Activated CD8-positive, alpha-beta memory T cell treated with anti-CD3 and anti-CD28 coated beads for 24 hours (primary cell): Measurements from ENCODE around the gene FYN.
"Not testable (repeated sequence)": the region's sequence is repeated elsewhere in the genome, so short reads cannot be mapped to it uniquely, and the experiment has no call there.

Experiments used
- DNase-seq: peaks from one replicate; pipeline ENCODE4 v3.0.0-alpha.2; 2020

FYN gene

GRCh38 chr6:111696814-111697213 lies 176.4 kb downstream of the FYN start:
- DNase-seq: no peak

DNA sequence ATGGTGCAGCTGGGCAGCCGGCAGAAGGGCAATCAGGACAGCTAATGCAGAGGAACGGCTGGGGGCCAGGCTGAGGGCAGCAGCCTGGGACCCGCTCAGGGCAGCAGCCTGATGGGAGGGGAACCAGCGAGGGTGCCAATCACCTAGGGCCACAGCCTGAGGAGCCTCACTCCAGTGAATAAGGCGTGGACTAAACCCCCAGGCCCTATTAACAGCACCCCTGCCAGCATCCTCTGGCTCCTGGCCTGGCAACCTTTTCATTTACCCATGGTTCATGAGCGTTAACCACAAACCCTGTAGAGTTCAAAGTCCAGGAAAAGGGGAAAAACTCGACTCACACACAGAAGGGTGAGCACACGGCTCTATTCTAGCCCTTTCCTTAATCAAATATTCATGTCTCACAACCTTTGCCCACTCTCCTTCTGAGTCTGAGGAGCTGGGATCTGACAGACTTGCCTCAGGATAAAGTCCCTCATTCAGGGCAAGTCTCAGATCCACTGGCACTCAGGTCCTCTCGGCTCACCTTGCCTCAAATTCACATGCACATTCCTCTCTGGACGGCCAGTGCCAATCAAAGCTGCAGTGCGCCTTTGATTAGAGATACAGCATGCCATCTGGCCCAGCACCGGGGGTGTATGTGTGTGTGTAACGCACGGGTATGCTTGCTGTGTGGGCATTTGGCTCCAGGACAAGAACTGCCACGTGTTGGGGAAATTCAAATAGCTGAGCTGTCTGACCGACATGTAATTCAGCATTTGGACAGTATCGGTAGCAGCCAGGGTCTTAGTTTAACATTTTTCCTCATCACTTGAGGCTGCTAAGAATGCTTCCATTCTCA lies 180.7 kb downstream of the FYN start:
- peak; percentile 54 for DNase-seq

GRCh38 chr6:111691345-111692225 lies 181.7 kb downstream of the FYN start:
- DNase-seq: peak; percentile 54

- DNase-seq: peak; percentile 52
Measured at GRCh38 chr6:111689946-111690345, 183.3 kb downstream of the FYN start.

GRCh38 chr6:111689419-111689818 lies 183.8 kb downstream of the FYN start:
- DNase-seq: no peak

GRCh38 chr6:111688331-111688730 lies 184.9 kb downstream of the FYN start:
- DNase-seq: no peak

- DNase-seq: no peak
Measured at GRCh38 chr6:111687652-111688051, 185.6 kb downstream of the FYN start.

- DNase-seq: no peak
Measured at GRCh38 chr6:111686932-111687266, 186.4 kb downstream of the FYN start.

- DNase-seq: no peak
Measured at GRCh38 chr6:111686249-111686931, 186.9 kb downstream of the FYN start.

DNA sequence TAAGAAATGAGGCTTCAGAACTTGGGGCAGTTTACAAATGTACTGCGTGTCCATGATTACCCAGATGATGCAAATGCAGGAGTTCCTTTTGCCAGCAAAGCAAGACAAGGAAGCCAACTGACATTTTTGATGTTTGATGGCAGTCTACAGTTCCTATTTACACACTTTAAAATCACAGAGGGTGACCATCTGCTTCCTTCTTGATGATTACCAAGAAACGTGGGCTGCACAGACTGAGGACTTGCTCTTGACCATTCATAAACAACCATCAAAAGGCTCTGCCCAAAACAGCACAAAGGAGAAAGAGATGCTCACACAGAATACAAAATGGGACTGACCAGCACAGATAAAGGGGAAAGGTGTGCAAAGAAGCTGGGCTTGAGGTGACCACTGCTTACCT lies 187.7 kb downstream of the FYN start:
- no peak for DNase-seq

DNA sequence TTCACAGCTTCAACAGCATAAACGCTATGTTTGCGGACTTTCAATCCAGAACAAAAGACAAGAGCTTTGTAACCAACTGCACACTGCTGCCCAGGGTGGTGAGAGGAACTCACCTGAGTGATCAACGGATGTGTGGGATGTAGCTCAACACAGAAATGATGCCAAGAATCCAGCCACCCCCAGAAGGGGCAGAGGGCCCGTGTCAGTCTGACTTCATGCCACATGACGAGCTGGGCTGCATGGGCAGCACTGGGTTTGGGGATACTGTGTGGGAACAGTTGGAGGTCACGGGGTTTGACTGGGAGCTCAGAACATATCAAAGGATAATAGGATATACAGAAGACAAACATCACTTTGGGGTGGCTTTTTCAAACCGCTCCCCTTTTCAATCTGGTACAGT lies 188.2 kb downstream of the FYN start:
- DNase-seq: no peak

- DNase-seq: no peak
Measured at GRCh38 chr6:111683749-111684267, 189.4 kb downstream of the FYN start.

- no peak for DNase-seq
Measured at GRCh38 chr6:111683157-111683556, 190.1 kb downstream of the FYN start.

DNA sequence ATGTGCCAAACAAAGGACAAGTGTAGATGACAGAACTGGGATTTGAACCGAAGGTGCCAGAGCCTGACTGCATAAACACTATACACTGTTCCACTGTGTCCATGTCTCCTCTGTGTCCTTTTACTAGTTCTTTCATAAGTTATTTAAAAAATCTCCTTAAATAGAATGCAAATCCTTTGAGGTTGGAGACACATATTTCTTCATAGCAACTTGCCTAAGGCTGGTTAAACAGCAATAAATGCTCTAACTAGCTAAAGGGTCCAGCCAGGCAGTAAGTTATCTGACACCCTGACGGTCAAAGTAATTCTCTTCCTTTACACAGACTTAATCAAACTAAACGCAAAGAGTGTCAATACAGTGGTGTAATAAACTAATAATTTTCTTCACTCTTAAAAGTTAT lies 191.4 kb downstream of the FYN start:
- no peak for DNase-seq

DNA sequence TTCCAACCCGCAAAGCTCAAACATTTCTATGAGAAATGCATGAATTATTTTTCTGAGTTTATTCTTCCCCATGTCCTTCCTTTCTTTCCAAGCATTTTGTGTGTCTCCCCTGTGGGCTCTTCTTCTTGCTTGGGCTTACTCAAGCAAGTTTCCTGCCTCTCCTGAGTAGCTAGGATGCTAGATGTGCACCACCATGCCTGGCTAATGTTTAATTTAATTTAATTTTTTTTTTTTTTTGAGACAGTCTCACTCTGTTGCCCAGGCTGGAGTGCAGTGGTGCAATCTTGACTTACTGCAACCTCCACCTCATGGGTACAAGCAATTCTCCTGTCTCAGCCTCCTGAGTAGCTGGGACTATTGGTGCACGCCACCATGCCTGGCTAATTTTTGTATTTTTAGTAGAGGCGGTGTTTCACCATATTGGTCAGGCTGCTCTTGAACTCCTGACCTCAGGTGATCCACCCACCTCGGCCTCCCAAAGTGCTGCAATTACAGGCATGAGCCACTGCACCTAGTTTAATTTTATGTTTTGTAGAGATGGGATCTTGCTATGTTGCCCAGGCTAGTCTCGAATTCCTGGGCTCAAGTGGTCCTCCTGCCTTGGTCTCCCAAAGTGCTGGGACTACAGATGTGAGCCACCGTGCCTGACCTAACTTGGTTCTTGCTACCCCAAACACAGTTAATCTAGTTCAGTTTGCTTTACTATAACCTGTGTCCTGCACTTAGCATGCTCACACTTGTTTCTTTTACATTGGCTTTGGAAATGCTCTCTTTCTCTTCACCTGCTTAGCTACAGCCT lies 192.2 kb downstream of the FYN start:
- DNase-seq: not testable (repeated sequence)

DNA sequence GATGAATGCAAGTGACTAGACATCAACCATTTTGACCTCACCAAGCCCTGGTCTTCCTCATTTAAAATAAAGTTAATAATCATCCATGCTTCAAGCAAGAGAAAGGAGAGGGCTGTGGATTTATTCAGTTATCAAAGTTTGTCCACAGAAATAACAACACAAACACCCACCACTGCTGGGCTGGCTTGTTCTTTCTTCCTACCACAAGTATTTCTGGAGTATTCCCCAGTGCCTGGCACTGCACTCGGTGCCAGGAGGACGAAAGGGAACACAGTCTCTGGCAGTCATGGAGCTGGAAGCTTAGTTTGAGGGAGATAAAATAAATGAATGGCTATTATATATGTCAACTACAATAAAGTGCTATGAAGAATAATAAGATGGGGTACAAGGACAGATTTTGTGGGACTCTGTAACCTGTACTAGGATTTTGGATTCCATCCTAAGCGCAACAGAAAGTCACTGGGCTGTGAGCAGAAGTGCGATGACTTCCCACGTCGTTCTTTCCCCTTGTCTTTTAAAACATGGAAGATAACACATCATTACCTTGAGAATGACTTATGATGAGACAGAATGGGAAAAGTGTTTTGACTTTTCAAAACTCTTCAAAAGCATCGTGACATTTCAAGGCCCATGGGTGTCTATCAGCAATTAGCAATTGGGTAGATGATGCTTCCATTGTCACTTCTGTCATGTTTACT lies 193.1 kb downstream of the FYN start:
- no peak for DNase-seq

DNA sequence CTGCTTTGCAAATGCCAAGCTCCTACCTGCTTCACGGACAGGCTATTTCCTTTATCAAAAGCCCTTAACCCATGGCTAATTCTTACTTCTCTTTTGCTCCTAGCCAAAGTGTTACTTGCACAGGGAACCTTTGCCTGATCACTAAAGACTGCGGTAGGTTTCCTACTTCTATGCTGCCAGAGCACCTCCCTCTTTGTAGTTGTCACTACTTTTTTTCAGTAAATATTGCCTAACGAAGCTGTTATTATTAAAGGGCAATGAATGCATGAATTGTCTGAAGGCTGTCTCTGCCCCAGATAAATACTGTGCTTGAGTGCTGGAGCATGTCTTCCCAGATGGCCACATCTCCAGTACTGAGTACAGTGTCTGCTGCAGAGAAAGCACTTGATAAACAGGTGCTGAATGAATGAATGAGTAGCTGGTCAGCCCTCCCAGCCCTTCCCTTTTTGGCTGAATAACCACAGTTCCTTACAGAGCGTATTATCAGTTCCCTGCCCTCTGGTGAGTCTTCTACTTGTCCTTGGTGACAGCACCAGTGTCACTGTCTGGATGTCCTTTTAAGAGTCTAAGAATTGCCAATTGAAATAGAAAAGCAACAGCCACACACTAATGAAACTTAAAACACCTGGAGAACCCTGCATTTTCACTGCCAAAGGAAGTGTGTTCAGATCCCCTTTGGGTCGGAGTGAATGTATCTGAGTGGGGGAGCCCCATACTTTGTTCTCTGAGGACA lies 194.0 kb downstream of the FYN start:
- no peak for DNase-seq

DNA sequence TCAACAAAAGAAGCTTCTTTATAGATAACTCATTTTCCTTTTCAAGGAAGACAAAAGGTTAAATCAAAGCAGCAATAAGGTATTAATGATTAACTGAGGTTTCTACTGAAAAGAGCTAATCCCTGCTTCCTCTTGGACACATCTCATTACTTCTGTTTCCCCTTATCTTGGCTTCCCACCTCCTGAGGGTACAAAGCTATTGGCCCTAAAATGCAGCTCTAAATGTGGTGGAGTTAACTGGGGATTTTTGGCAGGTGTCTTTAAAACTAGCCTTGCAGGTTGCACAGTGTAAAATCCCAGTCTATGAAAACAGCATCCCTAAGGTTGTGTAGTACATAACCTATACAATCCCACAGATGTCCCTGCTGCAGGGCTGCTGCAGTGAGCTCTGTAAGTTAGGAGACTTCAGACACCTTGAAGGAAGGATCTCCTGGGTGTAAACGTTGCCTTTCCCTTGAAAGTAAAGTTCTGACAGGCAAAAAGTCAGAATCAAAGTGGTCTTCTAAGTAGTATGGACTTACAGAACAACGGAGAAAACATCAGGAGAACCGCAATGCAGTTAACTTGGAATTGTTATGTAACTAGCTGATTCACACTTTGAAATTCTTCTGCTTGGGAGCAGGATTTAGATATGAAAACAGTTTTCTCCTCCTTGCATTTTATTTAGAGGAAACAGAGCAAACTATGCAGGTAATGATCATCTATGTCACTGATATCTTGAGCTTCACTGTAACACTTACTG lies 195.8 kb downstream of the FYN start:
- no peak for DNase-seq

- DNase-seq: no peak
Measured at GRCh38 chr6:111676383-111676782, 196.9 kb downstream of the FYN start.

- DNase-seq: no peak
Measured at GRCh38 chr6:111674883-111675282, 198.4 kb downstream of the FYN start.
